ENCODE data around the gene RNF157.

DNA sequence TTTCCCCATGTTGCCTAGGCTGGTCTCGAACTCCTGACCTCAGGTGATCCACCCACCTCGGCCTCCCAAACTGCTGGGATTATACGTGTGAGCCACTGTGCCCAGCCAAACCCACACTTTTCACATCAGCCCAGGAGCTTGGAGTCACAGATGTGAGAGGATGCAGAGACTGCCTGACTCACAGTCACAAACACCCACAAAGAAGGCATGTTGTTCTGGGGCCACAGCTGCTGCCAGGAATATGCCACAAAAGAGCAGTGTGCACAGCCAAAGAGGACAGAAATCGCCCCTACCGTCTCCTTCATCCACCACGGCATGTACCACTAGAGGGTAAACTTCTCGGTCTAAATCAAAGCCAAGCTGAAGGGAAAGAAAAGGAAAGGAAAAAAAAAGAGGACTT lies 74.1 kb downstream of the RNF157 start:
- TF ChIP-seq, protein P1, sequence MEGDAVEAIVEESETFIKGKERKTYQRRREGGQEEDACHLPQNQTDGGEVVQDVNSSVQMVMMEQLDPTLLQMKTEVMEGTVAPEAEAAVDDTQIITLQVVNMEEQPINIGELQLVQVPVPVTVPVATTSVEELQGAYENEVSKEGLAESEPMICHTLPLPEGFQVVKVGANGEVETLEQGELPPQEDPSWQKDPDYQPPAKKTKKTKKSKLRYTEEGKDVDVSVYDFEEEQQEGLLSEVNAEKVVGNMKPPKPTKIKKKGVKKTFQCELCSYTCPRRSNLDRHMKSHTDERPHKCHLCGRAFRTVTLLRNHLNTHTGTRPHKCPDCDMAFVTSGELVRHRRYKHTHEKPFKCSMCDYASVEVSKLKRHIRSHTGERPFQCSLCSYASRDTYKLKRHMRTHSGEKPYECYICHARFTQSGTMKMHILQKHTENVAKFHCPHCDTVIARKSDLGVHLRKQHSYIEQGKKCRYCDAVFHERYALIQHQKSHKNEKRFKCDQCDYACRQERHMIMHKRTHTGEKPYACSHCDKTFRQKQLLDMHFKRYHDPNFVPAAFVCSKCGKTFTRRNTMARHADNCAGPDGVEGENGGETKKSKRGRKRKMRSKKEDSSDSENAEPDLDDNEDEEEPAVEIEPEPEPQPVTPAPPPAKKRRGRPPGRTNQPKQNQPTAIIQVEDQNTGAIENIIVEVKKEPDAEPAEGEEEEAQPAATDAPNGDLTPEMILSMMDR (IDR thresholded peaks at IDR 0.05), result no peak
- no peak for TF ChIP-seq POLR2A (IDR thresholded peaks at IDR 0.05)

Measured in thyroid gland (tissue), 4 donors.